ENCODE measurements around the gene DCC. TPM values are rescaled to one million over a fixed set of nuclear protein-coding genes. Genes with fewer than 3 reads are reported as not detected.

The DCC gene
- total and polyA plus RNA-seq, 2 experiments from 2014 or later: 0.53 to 0.73 TPM

- no peaks in the 10 kb centered on the region for H3K79me2 ChIP-seq (replicated peaks; ENCODE audit: insufficient read depth)
- H3K4me2 ChIP-seq: no peak overlapping the region
- no peak overlapping the region for H3K27ac Mint-ChIP-seq
- TF ChIP-seq STAT1 (IDR thresholded peaks at IDR 0.05; ENCODE audit: unreplicated experiment) (no peak), NANOG (IDR thresholded peaks at IDR 0.05; ENCODE audit: borderline replicate concordance) (no peak), REST (IDR thresholded peaks at IDR 0.05; ENCODE audit: unreplicated experiment) (no peak), JUNB (IDR thresholded peaks at IDR 0.05; ENCODE audit: unreplicated experiment) (no peak), POLR2AphosphoS5 (IDR thresholded peaks at IDR 0.05; ENCODE audit: low read depth) (no peak), CREB1 (CRISPR knock-in tag; IDR thresholded peaks at IDR 0.05; ENCODE audit: low read depth) (no peak), EZH2phosphoT487 (IDR thresholded peaks at IDR 0.05; ENCODE audit: unreplicated experiment) (no peak), ZNF462 (CRISPR knock-in tag; IDR thresholded peaks at IDR 0.05) (no peak)
- no peak overlapping the region for H2AFZ ChIP-seq
- H3K27me3 Mint-ChIP-seq (ENCODE audit: insufficient read depth, low read depth, poor library complexity): no peaks in the 10 kb centered on the region
- DNase-seq (ENCODE audit: low spot score) (no peak), ATAC-seq (no peak)
- peaks cover 6% of the 10 kb centered on the region; the same call in 2 of the 3 replicates for H3K4me1 Mint-ChIP-seq
- H3K36me3 ChIP-seq (ENCODE audit: insufficient read depth): no peaks in the 10 kb centered on the region
- no peak overlapping the region for H3K4me3 Mint-ChIP-seq
- no peaks in the 10 kb centered on the region for H3K4me1 ChIP-seq (ENCODE audit: insufficient read depth)
- no peak overlapping the region for H3K27ac ChIP-seq (ENCODE audit: low read depth)
- H3K9me2 ChIP-seq (ENCODE audit: insufficient read depth): no peaks in the 10 kb centered on the region
- no peak overlapping the region for H3K4me3 ChIP-seq
- no peaks in the 10 kb centered on the region for H3K27me3 ChIP-seq (ENCODE audit: insufficient read depth)
- H3K36me3 Mint-ChIP-seq (ENCODE audit: low read depth): no peaks in the 10 kb centered on the region
- H4K20me1 ChIP-seq (replicated peaks; ENCODE audit: insufficient read depth): no peaks in the 10 kb centered on the region
- no peaks in the 10 kb centered on the region for H3K9me3 Mint-ChIP-seq
- H3F3A ChIP-seq (replicated peaks; ENCODE audit: low read depth): no peaks in the 10 kb centered on the region
Observed at GRCh38 chr18:52894801-52895200, 554.8 kb downstream of the DCC start.

Data from GM23338 (cell line).